Heart right ventricle (tissue), 16 donors: ENCODE data around the gene EPS8L2. TPM values are rescaled to one million over a fixed set of nuclear protein-coding genes. Genes with fewer than 3 reads are reported as not detected.

ENCODE experiments used
- ATAC-seq, 8 donors: fragments of 200-7000 bp; cut with Tn5 transposase; one replicate each; pipeline ENCODE4 v1.9.1; 2020; ENCODE audit warnings: mild to moderate bottlenecking in 8 of 8, moderate library complexity in 8 of 8, moderate number of reproducible peaks in 1 of 8
- DNase-seq, 2 donors: peaks; one replicate each; pipeline ENCODE4 v3.0.0-alpha.2; 2020
- H3K27ac ChIP-seq, 10 donors: fragments of 200-600 bp; sonication (generic) in 2 of 10; one replicate each; pipeline versions ENCODE4 v1.5.0 to v1.8.0; 2020 to 2022; ENCODE audit warnings: mild to moderate bottlenecking in 3 of 10
- H3K27me3 ChIP-seq, 7 donors: fragments of 200-600 bp; one replicate each; pipeline ENCODE4 v1.8.0; 2021 to 2022; ENCODE audit warnings: mild to moderate bottlenecking in 2 of 7
- H3K36me3 ChIP-seq, 9 donors: fragments of 200-600 bp; sonication (generic) in 1 of 9; one replicate each; pipeline versions ENCODE4 v1.5.0 to v1.8.0; 2020 to 2022; ENCODE audit warnings: mild to moderate bottlenecking in 2 of 9
- H3K4me1 ChIP-seq, 9 donors: fragments of 200-600 bp; sonication (generic) in 1 of 9; one replicate each; pipeline versions ENCODE4 v1.5.0 to v1.8.0; 2020 to 2022; ENCODE audit warnings: mild to moderate bottlenecking in 4 of 9
- H3K4me3 ChIP-seq, 10 donors: fragments of 200-600 bp; sonication (generic) in 2 of 10; one replicate each; pipeline versions ENCODE4 v1.5.0 to v1.8.0; 2020 to 2022; ENCODE audit warnings: mild to moderate bottlenecking in 7 of 10, moderate library complexity in 2 of 10
- H3K9me3 ChIP-seq, 11 donors: fragments of 200-600 bp in 10 of 11; sonication (generic) in 2 of 11; one replicate each; pipeline versions ENCODE4 v1.5.0 to v1.8.0; 2013 to 2022; ENCODE audit warnings: mild to moderate bottlenecking in 2 of 11, control low read depth in 1 of 11, moderate library complexity in 1 of 11
- WGBS, 2 donors: extraction: QIAGEN DNeasy Blood & Tissue Kit; methylation state at CpG; one replicate each; pipeline ENCODE4 v1.1.7; 2013; ENCODE audit warnings: inconsistent platforms in 1 of 2; 5-methylcytosine and 5-hydroxymethylcytosine counted together
- intact Hi-C, 10 donors: fragments of 100-400 bp; cut with DNase I; formaldehyde crosslinking; loops; one replicate each; pipeline versions ENCODE4 v1.11.1 to v1.14.2; 2022
- polyA plus RNA-seq, 2 donors: library from polyadenylated mRNA; stranded (reverse); fragments of 200-250 nt; gene quantifications; one replicate each; pipeline ENCODE4 v1.2.3, GENCODE V29; 2013
- total RNA-seq, 10 donors: library from RNA; stranded (reverse); fragmentation: NEBNext Ultra II Directional in 3 of 10; extraction: Animal tissue kit (Norgen Biotek cat#: 25700) in 3 of 10; gene quantifications; one replicate each; pipeline versions ENCODE4 v1.2.1 to v1.2.4, GENCODE V29; 2021 to 2023
- TF ChIP-seq, protein P1 (sequence below), 9 donors: fragments of 200-600 bp; sonication (generic) in 2 of 9; IDR thresholded peaks; one replicate each; pipeline versions ENCODE4 v1.5.0 to v1.8.0; 2021 to 2022; ENCODE audit warnings: antibody characterized with exemption in 9 of 9, mild to moderate bottlenecking in 5 of 9, moderate library complexity in 1 of 9
- donor health status: Arrhythmogenic right ventricular cardiomyopathy.
- donor health status: ischemic (EF 13 %, LVEDD 7.1; RV severe dilation, severe dysfunction).
- donor health status: healthy with polysubstance abuse.
- donor health status: DM: no; HTN: yes; CAD: no.
- donor health status: DM: no; HTN: no; CAD: no.
- donor health status: ischemic (EF 25% LVEDD 6.9; RV normal size, moderate dysfunction).
- donor health status: ischemic (EF 25% LVEDD 5.7; RV mildly dilated, moderate dysfunction).
- donor health status: healthy.
- donor health status: DM: yes; HTN: yes; CAD: no.
- donor health status: Ischemic cardiomyopathy.
- donor health status: ischemic (EF 35%, LVEDD 5.7; RV mildly dilated, moderate dysfunction).
- donor health status: nonischemic (EF 11% LVEDD 7.7; RV severe dilation, severe dysfunction).
- donor health status: DM: yes; HTN: yes; CAD: no.
- donor health status: PGD.
- donor health status: ischemic (EF 29% LVEDD 5.4; RV normal size, mild dysfunction).
- donor health status: nonischemic (EF 23%, LVEDD 6.1; RV moderate dilation, normal function).

Gene EPS8L2
- total and polyA plus RNA-seq, 12 donors: 1.2 to 6.7 (median 2.9) TPM

- 89 to 90% methylated on average over 22 of the region's 22 CpGs for WGBS, 2 donors
- H3K27ac ChIP-seq: no peak overlapping the region
- TF ChIP-seq, protein P1, sequence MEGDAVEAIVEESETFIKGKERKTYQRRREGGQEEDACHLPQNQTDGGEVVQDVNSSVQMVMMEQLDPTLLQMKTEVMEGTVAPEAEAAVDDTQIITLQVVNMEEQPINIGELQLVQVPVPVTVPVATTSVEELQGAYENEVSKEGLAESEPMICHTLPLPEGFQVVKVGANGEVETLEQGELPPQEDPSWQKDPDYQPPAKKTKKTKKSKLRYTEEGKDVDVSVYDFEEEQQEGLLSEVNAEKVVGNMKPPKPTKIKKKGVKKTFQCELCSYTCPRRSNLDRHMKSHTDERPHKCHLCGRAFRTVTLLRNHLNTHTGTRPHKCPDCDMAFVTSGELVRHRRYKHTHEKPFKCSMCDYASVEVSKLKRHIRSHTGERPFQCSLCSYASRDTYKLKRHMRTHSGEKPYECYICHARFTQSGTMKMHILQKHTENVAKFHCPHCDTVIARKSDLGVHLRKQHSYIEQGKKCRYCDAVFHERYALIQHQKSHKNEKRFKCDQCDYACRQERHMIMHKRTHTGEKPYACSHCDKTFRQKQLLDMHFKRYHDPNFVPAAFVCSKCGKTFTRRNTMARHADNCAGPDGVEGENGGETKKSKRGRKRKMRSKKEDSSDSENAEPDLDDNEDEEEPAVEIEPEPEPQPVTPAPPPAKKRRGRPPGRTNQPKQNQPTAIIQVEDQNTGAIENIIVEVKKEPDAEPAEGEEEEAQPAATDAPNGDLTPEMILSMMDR (IDR thresholded peaks at IDR 0.05): no peak
- ATAC-seq (peak in 3 of 8 donors; percentile 5 to 10 (median 10)), DNase-seq (no peak)
- H3K9me3 ChIP-seq: no peaks in the 10 kb centered on the region
- no peaks in the 10 kb centered on the region for H3K27me3 ChIP-seq
- H3K4me3 ChIP-seq: no peak overlapping the region
- no peaks in the 10 kb centered on the region for H3K4me1 ChIP-seq
- intact Hi-C loops: no loop called here
- H3K36me3 ChIP-seq: peaks cover 0 to 94% (median 47%) of the 10 kb centered on the region in 9 donors
Measured at GRCh38 chr11:763549-764321, 57.7 kb downstream of the EPS8L2 start.

GRCh38 chr11:764322-765024 lies 58.4 kb downstream of the EPS8L2 start:
- Histone ChIP-seq H3K36me3 (peaks cover 0 to 91% (median 42%) of the 10 kb centered on the region in 9 donors), H3K4me3 (no peak overlapping the region), H3K27me3 (no peaks in the 10 kb centered on the region), H3K4me1 (no peaks in the 10 kb centered on the region), H3K27ac (no peak overlapping the region), H3K9me3 (no peaks in the 10 kb centered on the region)
- peak in 5 of 8 donors; percentile 10 to 24 (median 14) for ATAC-seq
- intact Hi-C loops: no loop called here
- no peak for DNase-seq
- 86 to 87% methylated on average over 18 of the region's 18 CpGs for WGBS, 2 donors
- TF ChIP-seq, protein P1 (IDR thresholded peaks at IDR 0.05): no peak

- WGBS, 2 donors: 73 to 78% methylated on average over 19 of the region's 19 CpGs
- DNase-seq (peak in 1 of 2 donors; percentile 54), ATAC-seq (peak; percentile 39 to 81 (median 62))
- TF ChIP-seq, protein P1 (IDR thresholded peaks at IDR 0.05): peak in 8 of 9 donors; percentile 33 to 65 (median 58)
- Histone ChIP-seq H3K27me3 (no peaks in the 10 kb centered on the region), H3K4me1 (no peaks in the 10 kb centered on the region), H3K4me3 (no peak overlapping the region), H3K9me3 (no peaks in the 10 kb centered on the region), H3K36me3 (peaks cover 0 to 91% (median 42%) of the 10 kb centered on the region in 9 donors), H3K27ac (no peak overlapping the region)
- intact Hi-C loops: no loop called here
Measured at GRCh38 chr11:765025-765801, 59.2 kb downstream of the EPS8L2 start.

DNA sequence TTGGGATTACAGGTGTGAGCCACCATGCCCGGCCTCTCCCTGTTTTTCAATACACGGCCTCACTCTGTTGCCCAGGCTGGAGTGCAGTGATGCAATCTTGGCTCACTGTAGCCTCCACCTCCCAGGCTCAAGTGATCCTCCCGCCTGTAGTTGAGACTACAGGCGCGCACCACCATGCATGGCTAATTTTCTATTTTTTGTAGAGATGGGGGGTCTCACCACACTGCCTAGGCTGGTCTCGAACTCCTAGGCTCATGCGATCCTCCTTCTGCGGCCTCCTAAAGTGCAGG lies 59.7 kb downstream of the EPS8L2 start:
- H3K27me3 ChIP-seq: no peaks in the 10 kb centered on the region
- ATAC-seq (no peak), DNase-seq (no peak)
- H3K36me3 ChIP-seq: peaks cover 0 to 91% (median 42%) of the 10 kb centered on the region in 9 donors
- TF ChIP-seq, protein P1 (IDR thresholded peaks at IDR 0.05): no peak
- H3K27ac ChIP-seq: no peak overlapping the region
- 96 to 97% methylated on average over 8 of the region's 8 CpGs for WGBS, 2 donors
- H3K4me3 ChIP-seq: no peak overlapping the region
- no peaks in the 10 kb centered on the region for H3K9me3 ChIP-seq
- intact Hi-C loops: no loop called here
- no peaks in the 10 kb centered on the region for H3K4me1 ChIP-seq
